Activated T-helper 1 cell treated with anti-CD3 and anti-CD28 coated beads, Interleukin-12 subunit alpha, Interleukin-12 subunit beta, Interleukin-2, Interleukin-4 antibody, amounts not matched to agents 30 ng/mL and 10 ng/mL and 1 ng/mL, durations not matched to agents 14 hours and 24 hours and 36 hours (primary cell): ENCODE measurements around the gene CD28. TPM values are rescaled to one million over a fixed set of nuclear protein-coding genes. Genes with fewer than 3 reads are reported as not detected.

ENCODE experiments used
- DNase-seq: peaks from one replicate; pipeline ENCODE4 v3.0.0; 2021; ENCODE audit warnings: low spot score
- H3K27ac Mint-ChIP-seq: one replicate; pipeline ENCODE4 v1.8.0; 2021; ENCODE audit warnings: mild to moderate bottlenecking, mixed read lengths
- H3K27me3 Mint-ChIP-seq: one replicate; pipeline ENCODE4 v1.8.0; 2022; ENCODE audit warnings: mild to moderate bottlenecking, moderate library complexity, mixed read lengths; ENCODE audit not compliant: insufficient read depth
- H3K36me3 Mint-ChIP-seq: one replicate; pipeline ENCODE4 v1.8.0; 2021; ENCODE audit warnings: low read depth, mixed read lengths
- H3K4me1 Mint-ChIP-seq: one replicate; pipeline ENCODE4 v1.8.0; 2021; ENCODE audit warnings: low read depth, mixed read lengths
- H3K4me3 Mint-ChIP-seq: one replicate; pipeline ENCODE4 v1.8.0; 2021; ENCODE audit warnings: mild to moderate bottlenecking, moderate library complexity, mixed read lengths
- H3K9me3 Mint-ChIP-seq: one replicate; pipeline ENCODE4 v1.8.0; 2021; ENCODE audit warnings: mixed read lengths
- intact Hi-C: fragments of 100-400 bp; cut with micrococcal nuclease; formaldehyde crosslinking; loops from one replicate; pipeline ENCODE4 v1.15.1; 2024
- total RNA-seq: library from RNA; stranded (reverse); gene quantifications from 2 replicates; pipeline ENCODE4 v1.2.3, GENCODE V29; 2022

Gene CD28
- total RNA-seq, 1 donor from 2014 or later: 132 TPM

- Mint-ChIP-seq H3K27me3 (no peaks in the 10 kb centered on the region), H3K36me3 (peaks cover 7% of the 10 kb centered on the region), H3K4me3 (peak overlapping the region; percentile 61), H3K9me3 (peaks cover 13% of the 10 kb centered on the region), H3K27ac (peak overlapping the region; percentile 90), H3K4me1 (peaks cover 33% of the 10 kb centered on the region)
- DNase-seq: peak; percentile 49
- intact Hi-C loops: loop anchor here (1.0 to 5.0 kb wide), 8 partner anchors 10 to 141 kb away; partner anchors contain the start of gene CD28
These were observed 32.5 kb upstream of the CD28 start for GRCh38 chr2:203673933-203674332.

GRCh38 chr2:203675086-203675485 lies 31.4 kb upstream of the CD28 start:
- Mint-ChIP-seq H3K9me3 (peaks cover 16% of the 10 kb centered on the region), H3K36me3 (peaks cover 7% of the 10 kb centered on the region), H3K27me3 (no peaks in the 10 kb centered on the region), H3K4me1 (peaks cover 31% of the 10 kb centered on the region), H3K27ac (peak overlapping the region; percentile 13), H3K4me3 (no peak overlapping the region)
- intact Hi-C loops: loop anchor here (2.0 kb wide), 3 partner anchors 56 to 126 kb away; no protein-coding TSS in a partner anchor
- no peak for DNase-seq

GRCh38 chr2:203678971-203679370 lies 27.5 kb upstream of the CD28 start:
- no peak overlapping the region for H3K4me3 Mint-ChIP-seq
- H3K4me1 Mint-ChIP-seq: peaks cover 53% of the 10 kb centered on the region
- intact Hi-C loops: no loop called here
- no peak overlapping the region for H3K27ac Mint-ChIP-seq
- H3K36me3 Mint-ChIP-seq: peaks cover 7% of the 10 kb centered on the region
- H3K27me3 Mint-ChIP-seq: no peaks in the 10 kb centered on the region
- H3K9me3 Mint-ChIP-seq: peaks cover 10% of the 10 kb centered on the region
- DNase-seq: no peak

- Mint-ChIP-seq H3K27me3 (no peaks in the 10 kb centered on the region), H3K36me3 (peaks cover 5% of the 10 kb centered on the region), H3K27ac (no peak overlapping the region), H3K4me3 (no peak overlapping the region), H3K9me3 (peaks cover 6% of the 10 kb centered on the region), H3K4me1 (peaks cover 53% of the 10 kb centered on the region)
- intact Hi-C loops: no loop called here
- DNase-seq: no peak
These were observed 27.0 kb upstream of the CD28 start for GRCh38 chr2:203679401-203679800.

GRCh38 chr2:203681978-203682377 lies 24.5 kb upstream of the CD28 start:
- peaks cover 54% of the 10 kb centered on the region for H3K4me1 Mint-ChIP-seq

GRCh38 chr2:203682688-203683130 lies 23.7 kb upstream of the CD28 start:
- H3K9me3 Mint-ChIP-seq: peaks cover 7% of the 10 kb centered on the region
- intact Hi-C loops: no loop called here
- H3K4me3 Mint-ChIP-seq: no peak overlapping the region
- H3K4me1 Mint-ChIP-seq: peaks cover 54% of the 10 kb centered on the region
- no peak overlapping the region for H3K27ac Mint-ChIP-seq
- H3K27me3 Mint-ChIP-seq: no peaks in the 10 kb centered on the region
- H3K36me3 Mint-ChIP-seq: peaks cover 9% of the 10 kb centered on the region
- DNase-seq: no peak

More at GRCh38 chr2:203681978-203682377, 24.5 kb upstream of the CD28 start:
- DNase-seq: no peak
- no peak overlapping the region for H3K4me3 Mint-ChIP-seq
- H3K9me3 Mint-ChIP-seq: peaks cover 10% of the 10 kb centered on the region
- no peaks in the 10 kb centered on the region for H3K27me3 Mint-ChIP-seq
- H3K36me3 Mint-ChIP-seq: peaks cover 11% of the 10 kb centered on the region
- peak overlapping the region; percentile 24 for H3K27ac Mint-ChIP-seq
- intact Hi-C loops: no loop called here

GRCh38 chr2:203683421-203683820 lies 23.0 kb upstream of the CD28 start:
- Mint-ChIP-seq H3K27me3 (no peaks in the 10 kb centered on the region), H3K36me3 (peaks cover 9% of the 10 kb centered on the region), H3K27ac (no peak overlapping the region), H3K4me3 (no peak overlapping the region), H3K4me1 (peaks cover 54% of the 10 kb centered on the region), H3K9me3 (peaks cover 7% of the 10 kb centered on the region)
- intact Hi-C loops: no loop called here
- DNase-seq: no peak

- Mint-ChIP-seq H3K9me3 (peaks cover 7% of the 10 kb centered on the region), H3K4me3 (no peak overlapping the region), H3K4me1 (peaks cover 49% of the 10 kb centered on the region), H3K27me3 (no peaks in the 10 kb centered on the region), H3K27ac (no peak overlapping the region), H3K36me3 (peaks cover 9% of the 10 kb centered on the region)
- peak; percentile 19 for DNase-seq
- intact Hi-C loops: loop anchor here (1.0 kb wide), 2 partner anchors 10 to 21 kb away; no protein-coding TSS in a partner anchor
These were observed 22.4 kb upstream of the CD28 start for GRCh38 chr2:203683932-203684556.

GRCh38 chr2:203685081-203685621 lies 21.3 kb upstream of the CD28 start:
- Mint-ChIP-seq H3K36me3 (peaks cover 9% of the 10 kb centered on the region), H3K27ac (no peak overlapping the region), H3K27me3 (peaks cover 8% of the 10 kb centered on the region), H3K4me3 (no peak overlapping the region), H3K4me1 (peaks cover 50% of the 10 kb centered on the region), H3K9me3 (peaks cover 3% of the 10 kb centered on the region)
- intact Hi-C loops: no loop called here
- no peak for DNase-seq

GRCh38 chr2:203685789-203686420 lies 20.5 kb upstream of the CD28 start:
- intact Hi-C loops: no loop called here
- H3K4me1 Mint-ChIP-seq: peaks cover 45% of the 10 kb centered on the region
- H3K27me3 Mint-ChIP-seq: peaks cover 8% of the 10 kb centered on the region
- DNase-seq: no peak
- H3K36me3 Mint-ChIP-seq: peaks cover 6% of the 10 kb centered on the region
- H3K9me3 Mint-ChIP-seq: peaks cover 3% of the 10 kb centered on the region
- no peak overlapping the region for H3K4me3 Mint-ChIP-seq
- no peak overlapping the region for H3K27ac Mint-ChIP-seq

- no peak for DNase-seq
- H3K4me1 Mint-ChIP-seq: peaks cover 38% of the 10 kb centered on the region
- peaks cover 6% of the 10 kb centered on the region for H3K36me3 Mint-ChIP-seq
- H3K27ac Mint-ChIP-seq: no peak overlapping the region
- peaks cover 8% of the 10 kb centered on the region for H3K27me3 Mint-ChIP-seq
- H3K4me3 Mint-ChIP-seq: no peak overlapping the region
- intact Hi-C loops: no loop called here
- H3K9me3 Mint-ChIP-seq: peaks cover 3% of the 10 kb centered on the region
These were observed 19.3 kb upstream of the CD28 start for GRCh38 chr2:203687165-203687564.

GRCh38 chr2:203688798-203689197 lies 17.6 kb upstream of the CD28 start:
- DNase-seq: no peak
- Mint-ChIP-seq H3K4me3 (no peak overlapping the region), H3K36me3 (peaks cover 6% of the 10 kb centered on the region), H3K9me3 (peaks cover 3% of the 10 kb centered on the region), H3K27me3 (peaks cover 8% of the 10 kb centered on the region), H3K4me1 (peaks cover 30% of the 10 kb centered on the region), H3K27ac (no peak overlapping the region)
- intact Hi-C loops: no loop called here

GRCh38 chr2:203689426-203690116 lies 16.9 kb upstream of the CD28 start:
- H3K27me3 Mint-ChIP-seq: peaks cover 8% of the 10 kb centered on the region
- intact Hi-C loops: no loop called here

More at GRCh38 chr2:203689426-203690116, 16.9 kb upstream of the CD28 start:
- Mint-ChIP-seq H3K36me3 (peaks cover 6% of the 10 kb centered on the region), H3K9me3 (peaks cover 3% of the 10 kb centered on the region), H3K4me3 (no peak overlapping the region), H3K27ac (no peak overlapping the region), H3K4me1 (peaks cover 24% of the 10 kb centered on the region)
- DNase-seq: no peak
